Measurements from ENCODE around the gene CSNK2A1.
"Not testable (repeated sequence)": the region's sequence is repeated elsewhere in the genome, so short reads cannot be mapped to it uniquely, and the experiment has no call there.

The CSNK2A1 gene

DNA sequence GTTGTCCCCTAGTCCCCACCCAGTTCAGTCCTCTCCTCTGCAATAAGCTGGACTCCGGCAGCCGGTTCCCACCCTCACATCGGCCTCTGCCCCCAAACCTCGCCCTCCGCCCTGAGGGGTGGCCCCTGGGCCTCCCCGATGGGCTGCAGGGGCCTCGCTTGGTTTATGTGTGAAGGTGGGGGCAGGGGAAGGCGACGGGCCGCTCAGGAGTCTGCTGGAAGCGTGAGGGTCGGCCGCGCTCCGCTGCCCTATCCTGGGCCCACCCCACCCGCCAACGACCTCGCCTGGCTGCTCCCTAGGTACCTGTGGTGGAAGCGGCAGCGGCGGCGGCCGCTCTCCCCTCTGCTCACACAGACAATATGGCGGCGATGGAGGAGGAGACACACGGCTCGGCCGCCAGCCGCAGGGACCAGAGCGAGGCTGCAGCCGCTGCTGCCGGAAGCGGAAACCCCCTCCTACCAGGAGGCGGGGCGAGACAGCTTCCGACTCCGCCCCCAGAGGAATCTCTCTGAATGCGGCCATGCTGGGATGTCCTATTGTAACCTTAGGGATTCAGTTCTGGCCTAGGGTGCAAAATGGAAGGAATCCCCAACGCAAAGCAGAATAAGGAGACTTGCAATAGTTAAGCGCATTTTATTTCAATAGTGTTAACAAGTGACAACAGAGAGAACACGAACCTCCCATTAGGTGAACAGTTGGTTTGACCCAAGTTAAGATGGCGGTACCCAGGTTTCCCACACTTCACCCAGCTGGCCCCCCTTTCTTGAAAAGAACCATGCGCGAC, at the start of gene CSNK2A1:
Gene CSNK2A1, minus strand, starts transcription at position 422 of the 784 bp plus-strand sequence. CDS start 35,239 bp downstream, outside the sequence.
- peak; percentile 95 for DNase-seq

DNA sequence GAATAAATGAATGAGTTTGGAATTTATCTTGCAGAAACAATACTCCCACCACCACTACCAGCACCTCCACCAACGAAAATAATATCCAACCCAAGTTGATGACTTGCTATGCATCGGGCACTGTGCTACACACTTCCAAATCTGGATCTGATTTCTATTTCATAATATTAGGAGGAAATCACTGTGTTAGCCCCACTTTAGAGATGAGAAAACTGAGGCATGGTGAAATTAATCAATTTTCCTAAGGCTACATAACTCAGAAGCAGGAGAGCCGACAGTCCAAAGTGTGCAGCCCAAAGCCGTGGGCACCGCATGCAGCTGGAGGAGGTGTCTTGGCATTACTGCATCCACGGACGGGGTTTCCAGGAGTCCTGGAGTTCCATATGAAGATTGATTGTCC, 48.9 kb upstream of the CSNK2A1 start:
- DNase-seq: no peak

DNA sequence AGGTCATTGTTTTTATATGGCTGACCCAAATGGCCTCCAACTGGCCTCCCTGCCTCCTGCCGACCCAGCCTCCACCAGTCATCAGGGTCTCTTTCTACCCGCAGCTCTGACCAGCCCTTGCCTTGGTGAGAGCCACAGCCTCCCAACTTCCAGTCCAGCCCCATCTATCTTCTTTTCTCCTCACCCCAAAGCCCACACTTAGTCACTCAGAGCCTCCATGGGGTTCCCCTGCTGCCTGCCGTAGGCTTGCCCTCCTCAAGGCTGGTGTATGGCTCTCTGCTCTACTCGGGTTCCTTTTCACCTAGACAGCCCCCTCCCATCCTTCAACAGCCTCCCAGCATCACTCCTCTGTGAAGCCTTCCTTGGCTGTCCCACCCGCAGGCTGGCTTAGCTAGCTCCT, 48.4 kb upstream of the CSNK2A1 start:
- DNase-seq: no peak

DNA sequence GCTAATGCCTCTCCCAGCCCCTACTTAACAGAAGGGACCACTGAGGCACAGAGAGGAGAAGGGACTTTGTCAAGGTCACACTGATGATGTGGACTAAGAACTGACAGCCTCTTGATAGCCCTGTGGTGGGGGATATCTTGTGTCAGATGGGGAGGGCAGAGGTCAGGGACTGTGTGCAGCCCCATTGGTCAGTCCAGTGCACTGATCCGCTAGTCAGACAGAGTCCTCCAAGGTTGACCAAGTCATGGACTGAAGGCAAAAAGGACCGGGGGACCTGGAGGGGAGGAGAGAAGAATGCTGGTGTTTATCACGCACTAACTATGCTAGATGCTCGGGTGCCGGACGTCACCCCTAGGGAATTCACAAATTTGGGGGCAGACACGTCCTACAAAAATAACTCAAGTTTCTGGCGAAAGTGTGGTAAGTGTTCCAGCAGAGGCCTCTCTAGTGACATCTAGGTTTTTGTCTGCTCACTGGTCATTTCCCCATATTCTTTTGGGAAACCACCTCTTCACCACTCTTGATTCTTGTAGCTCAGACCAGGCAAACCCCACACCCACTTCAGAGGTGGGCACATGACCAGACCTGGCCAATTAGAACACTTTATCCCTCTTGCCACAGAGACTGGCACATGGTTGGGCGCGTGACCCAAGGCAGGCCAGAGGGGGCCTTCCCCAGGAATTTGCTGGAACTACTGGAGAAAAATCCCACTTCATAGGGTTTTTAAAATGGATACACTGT, 45.5 kb upstream of the CSNK2A1 start:
- DNase-seq: no peak

DNA sequence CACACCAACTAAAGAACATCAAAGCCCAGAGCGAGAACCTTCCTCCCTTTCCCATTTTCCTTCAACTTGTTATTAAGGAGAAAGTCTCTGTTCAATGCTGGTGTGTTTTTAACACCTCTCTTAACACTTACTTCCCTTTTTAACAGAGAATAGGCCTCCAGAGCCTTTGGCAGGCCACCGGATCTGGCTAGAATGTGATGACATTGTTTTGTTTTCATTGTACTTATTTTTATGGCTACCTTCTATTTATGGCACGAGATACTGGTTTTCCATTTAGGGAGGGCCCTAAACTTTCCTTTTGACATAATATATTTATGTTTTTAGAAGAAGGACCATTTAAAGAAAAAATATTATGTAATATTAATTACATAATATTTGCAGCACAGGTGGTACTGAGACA, 44.9 kb upstream of the CSNK2A1 start:
- no peak for DNase-seq

DNA sequence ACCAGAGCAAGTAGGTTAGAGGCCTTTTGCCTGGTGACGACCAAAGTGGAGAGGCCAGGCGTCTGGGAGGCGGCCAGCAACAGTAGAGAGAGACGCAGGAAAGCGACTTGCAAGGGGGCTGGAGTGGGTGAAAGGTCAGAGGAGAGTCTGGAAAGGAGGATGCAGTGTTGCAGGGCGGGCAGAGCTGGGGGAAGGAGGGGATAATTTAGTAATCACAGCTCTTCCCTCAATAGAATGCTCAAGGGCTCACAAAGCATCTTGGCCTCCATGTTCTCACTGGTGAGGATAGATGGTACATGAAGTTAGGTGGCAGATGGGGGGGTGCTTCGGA, 41.3 kb upstream of the CSNK2A1 start:
- DNase-seq: no peak

DNA sequence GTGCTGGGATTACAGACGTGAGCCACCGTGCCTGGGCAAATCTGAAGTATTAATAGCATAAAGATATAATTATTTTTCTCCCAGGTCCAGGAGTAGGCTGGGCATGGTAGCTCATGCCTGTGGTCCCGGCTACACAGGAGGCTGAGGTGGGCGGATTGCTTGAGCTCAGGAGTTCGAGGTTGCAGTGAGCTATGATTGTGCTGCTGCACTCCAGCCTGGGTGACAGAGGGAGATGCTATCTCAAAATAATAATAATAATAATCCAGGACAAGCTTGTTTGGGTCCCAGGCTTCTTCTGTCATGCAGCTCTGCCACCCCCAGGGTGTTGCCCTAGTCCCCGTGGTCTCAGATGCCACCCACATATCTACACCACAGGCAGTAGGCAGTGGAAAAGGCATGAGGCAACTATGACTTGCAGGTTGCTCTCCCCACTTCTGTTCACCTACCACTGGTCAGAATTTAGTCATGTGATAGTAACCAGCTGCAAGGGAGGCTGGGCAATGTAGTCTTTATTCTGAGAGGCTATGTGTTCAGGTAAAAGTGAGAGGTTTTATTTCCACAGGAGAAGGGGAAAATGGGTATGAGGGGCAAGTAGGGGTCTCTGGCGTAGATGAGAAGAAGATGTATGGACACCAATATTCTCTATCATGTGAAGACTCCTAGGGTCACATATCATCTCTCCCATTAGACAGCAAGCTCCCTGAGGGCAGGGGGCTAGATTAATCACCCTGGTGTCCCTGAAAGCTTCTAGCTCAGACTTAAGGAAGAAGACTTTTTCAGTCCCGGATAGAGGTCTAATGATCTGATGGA, 40.8 kb upstream of the CSNK2A1 start:
- DNase-seq: peak; percentile 47

DNA sequence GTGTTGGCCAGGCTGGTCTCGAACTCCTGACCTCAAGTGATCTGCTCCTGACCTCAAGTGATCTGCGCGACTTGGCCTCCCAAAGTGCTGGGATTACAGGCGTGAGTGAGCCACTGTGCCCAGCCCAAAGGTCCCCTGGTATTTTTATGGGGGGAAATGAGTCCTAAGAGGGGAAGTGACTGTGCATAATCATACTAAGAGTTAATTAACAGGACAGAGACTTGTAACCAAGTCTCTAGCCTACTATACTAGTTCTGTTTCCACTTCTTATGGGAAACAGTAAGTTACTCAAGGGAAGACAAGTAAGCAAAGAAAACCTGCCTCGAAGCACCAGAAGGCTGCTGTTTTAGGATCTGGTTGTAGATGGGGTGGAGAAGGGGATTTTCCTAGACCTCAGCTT, 38.6 kb upstream of the CSNK2A1 start:
- no peak for DNase-seq

DNA sequence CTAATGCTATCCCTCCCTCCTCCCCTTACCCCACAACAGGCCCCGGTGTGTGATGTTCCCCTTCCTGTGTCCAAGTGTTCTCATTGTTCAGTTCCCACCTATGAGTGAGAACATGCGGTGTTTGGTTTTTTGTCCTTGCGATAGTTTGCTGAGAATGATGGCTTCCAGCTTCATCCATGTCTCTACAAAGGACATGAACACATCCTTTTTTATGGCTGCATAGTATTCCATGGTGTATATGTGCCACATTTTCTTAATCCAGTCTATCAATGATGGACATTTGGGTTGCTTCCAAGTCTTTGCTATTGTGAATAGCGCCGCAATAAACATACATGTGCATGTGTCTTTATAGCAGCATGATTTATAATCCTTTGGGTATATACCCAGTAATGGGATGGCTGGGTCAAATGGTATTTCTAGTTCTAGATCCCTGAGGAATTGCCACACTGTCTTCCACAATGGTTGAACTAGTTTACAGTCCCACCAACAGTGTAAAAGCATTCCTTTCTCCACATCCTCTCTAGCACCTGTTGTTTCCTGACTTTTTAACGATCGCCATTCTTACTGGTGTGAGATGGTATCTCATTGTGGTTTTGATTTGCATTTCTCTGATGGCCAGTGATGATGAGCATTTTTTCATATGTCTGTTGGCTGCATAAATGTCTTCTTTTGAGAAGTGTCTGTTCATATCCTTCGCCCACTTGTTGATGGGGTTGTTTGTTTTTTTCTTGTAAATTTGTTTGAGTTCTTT, 35.5 kb upstream of the CSNK2A1 start:
- DNase-seq: not testable (repeated sequence)

DNA sequence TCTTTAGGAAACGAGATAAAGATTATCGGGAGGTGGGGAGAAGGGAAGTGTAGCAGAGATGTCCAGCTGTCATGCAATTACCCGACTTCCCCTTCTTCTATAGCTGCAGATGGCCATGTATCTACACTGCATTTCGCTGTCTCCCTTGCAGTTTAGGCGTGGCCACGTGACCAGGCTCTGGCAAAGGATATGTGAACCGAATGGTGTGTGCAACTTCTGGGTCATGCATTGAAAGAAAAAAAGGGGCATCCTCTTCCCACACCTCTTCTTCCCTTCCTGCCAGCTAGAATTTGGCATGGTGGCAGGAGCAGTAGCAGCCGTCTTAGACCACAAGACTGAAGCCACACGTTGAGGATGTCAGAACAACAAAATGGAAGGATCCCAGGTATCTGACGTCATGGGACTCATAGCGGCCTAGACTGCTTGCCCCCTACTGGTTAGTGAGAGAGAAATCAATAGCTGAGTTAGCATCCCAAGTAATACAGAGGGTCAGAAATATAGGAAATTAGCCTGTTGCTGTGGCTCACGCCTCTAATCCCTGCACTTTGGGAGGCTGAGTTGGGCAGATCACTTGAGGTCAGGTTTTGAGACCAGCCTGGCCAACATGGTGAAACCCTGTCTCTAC, 33.7 kb upstream of the CSNK2A1 start:
- DNase-seq: no peak

DNA sequence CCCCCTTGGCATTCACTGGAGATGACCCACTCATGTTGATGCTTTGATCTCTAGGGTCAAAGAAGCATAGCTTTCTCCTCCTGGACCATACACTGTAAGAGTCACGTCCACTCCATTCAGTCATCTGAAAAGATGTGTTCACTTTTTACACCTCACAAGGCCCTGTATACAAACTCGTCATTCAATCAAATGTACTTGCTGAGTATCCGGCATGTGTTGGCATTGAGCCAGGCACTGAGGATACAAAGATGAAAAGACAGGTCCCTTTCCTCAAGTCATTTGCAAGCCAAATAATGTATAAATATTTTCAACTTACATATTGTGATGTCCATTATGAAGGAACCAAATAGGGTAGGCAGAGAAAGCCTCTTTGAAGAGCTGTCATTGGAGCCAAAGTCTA, 32.6 kb upstream of the CSNK2A1 start:
- DNase-seq: no peak

DNA sequence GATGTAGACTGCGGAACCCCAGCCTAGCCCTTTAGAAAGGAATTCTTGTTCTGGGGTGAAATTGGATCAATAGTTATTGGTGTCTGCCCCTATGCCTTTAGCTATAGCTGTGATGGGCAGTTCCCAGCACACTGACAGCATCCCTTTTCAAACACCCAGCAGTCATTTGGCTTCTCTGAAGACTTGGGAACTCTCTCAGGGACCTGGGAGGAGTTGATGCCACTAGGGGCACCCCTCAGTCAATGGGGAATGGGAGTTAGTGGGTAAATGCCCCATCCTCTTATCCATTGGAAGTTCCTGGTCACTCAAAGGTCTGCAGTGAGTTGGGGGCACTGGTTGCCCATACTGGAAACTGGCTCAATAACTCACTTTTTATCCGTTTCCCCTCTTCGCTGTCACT, 31.6 kb upstream of the CSNK2A1 start:
- DNase-seq: no peak

DNA sequence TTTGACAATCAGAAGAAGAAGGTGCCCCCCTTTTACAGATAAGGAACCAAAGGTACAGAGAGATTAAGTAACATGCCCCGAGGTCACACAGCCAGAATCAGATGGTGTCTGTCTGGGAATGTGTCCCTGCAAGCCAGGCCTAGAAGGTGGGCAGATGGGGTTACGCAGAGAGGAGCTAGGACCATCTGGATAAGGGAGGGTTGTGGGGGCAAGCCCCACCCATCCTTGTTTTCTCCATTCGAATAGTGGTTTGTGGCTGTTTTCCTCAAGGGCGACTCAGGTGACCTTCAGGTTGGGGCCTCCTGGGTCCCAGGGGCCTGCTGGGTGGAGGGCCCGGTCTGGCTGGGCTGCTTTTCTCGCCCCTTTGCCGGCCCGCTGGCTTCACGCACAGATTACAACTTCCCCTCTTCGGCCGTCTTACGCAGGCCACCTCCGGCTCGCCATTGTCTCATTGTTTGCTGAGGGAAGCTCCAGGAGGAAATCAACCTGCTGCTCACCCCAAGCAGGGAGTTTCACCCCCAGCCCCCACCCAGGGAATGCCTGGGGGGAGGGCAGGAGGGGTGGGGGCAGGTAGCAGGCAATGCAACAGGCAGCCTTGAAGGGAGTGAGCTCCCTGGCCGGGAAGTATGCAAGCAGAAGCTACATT, 30.8 kb upstream of the CSNK2A1 start:
- DNase-seq: no peak

DNA sequence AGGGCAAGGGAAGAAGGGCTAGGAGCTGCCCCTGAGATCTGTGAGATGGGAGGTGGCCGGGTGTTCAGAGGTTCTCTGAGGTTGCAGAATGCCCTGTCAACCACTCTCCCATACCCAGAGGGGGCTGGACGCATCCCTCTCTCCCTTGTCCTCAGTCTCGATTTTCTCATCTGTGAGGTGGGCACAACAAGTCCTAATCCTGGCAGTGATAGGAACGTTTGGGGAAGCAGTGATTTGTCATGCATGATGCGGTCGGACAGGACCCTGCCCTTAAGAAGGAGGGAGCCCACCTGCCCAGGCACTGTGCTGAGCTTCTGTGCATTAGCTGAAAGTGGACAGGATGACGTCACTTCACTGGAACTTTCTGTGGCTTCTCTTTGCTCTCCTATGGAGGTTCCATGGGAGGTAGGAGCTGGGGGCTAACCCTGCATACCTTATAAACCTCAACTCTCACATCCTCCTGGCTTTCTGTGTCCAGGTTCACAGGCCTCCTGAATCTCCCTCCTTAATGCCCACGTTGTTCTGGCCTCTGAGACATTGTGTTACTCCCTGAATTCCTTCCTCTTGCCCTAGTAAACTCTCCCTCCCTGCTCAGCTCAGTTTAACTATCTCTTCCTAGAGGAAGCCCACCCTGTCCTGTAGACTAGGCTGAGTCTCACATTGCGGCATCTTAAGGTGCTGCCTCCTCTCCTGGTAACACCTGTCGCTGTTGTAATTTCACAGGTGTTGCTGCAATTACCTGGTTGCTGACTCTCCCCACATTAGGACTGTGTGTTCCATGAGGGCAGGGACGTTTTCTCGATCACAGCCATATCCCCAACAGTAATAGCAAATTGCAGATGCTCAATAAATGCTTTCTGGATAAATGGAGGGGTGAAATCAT, 30.1 kb upstream of the CSNK2A1 start:
- DNase-seq: no peak

DNA sequence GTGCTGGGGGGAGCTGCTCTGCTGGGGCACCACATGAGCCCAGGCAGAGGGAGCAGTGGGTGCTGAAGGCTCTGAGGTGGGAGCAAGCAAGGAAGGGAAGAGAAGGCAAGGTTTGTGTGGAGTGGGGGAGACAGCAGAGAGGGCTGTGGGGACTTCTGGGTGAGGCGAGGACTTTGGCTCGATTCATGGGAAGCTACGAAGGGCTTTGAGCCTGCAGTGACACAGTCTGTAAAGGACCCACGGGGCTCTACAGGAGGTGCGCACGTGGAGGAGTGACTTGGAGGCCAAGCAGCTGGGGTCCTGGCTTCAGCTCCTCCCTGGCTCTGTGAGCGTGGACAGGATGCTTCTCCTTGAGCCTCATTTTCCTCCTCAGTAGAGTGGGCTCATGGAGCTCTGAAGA, 29.1 kb upstream of the CSNK2A1 start:
- no peak for DNase-seq

DNA sequence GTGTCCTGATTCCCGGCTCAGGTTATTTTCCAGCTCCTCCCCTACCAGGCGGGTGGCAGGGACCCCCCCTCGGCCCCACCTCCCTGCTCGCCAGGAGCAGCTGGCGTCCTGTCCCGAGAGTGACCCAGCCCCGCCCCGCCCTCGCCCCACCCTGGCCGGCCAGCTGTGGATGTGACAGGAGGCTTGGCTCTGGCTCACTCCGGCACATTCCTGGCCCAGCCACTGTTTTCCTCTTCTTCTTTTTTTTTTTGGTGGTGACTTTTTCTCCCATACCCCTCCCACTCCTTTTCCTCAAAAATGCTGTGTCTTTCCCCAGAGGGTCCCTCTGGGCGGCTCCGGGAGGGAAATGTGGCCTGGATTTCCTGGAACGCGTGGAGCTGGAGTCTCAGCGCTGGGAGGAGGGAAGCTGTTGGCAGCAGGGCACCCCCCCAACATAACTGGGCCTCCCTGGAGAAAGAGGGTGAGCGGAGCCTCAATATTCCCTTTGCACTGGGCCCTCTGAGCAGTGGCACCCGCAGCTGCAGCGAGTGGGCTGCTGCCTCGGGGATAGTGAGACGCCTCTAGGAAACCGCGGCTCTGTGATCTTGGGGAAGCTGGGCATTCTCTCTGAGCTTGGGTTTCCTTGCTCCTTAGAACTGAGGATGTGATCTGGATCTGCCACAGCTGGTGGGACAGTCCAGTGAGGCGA, 28.3 kb upstream of the CSNK2A1 start:
- no peak for DNase-seq

DNA sequence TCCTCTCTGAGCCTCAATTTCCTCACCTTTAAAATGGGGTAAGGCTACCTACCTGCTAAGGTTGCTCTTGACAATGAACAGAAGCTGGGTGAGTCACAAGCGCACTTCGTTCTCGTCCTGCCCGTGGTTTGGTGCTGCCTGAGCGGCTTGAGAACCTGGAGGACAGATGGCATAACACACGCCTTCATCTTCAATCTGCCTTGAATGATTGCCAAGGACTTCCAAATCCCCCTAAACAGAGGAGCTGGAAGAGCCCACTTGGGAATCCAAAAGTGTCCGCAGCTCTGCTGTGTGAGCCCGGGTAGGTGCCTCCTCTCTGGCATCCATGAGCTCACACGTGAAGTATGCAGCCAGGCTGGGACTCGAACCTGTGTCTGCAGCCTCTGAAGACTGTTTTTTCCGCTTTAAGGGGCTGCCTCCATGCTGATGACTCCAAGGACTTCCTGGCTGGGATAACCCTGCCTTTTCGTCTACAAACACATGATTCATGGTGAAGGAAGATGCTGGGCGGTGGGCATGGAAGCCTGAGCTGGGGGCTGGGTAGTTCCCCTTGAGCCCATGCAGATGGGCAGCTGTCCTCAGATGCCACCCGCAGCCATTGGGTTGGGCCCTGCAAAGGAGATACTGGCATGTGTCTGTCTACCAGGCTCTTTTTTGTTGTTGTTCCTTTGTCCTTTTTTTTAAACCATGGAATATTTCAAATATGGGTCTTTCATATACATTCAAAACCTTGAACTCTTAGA, 25.3 kb upstream of the CSNK2A1 start:
- no peak for DNase-seq

DNA sequence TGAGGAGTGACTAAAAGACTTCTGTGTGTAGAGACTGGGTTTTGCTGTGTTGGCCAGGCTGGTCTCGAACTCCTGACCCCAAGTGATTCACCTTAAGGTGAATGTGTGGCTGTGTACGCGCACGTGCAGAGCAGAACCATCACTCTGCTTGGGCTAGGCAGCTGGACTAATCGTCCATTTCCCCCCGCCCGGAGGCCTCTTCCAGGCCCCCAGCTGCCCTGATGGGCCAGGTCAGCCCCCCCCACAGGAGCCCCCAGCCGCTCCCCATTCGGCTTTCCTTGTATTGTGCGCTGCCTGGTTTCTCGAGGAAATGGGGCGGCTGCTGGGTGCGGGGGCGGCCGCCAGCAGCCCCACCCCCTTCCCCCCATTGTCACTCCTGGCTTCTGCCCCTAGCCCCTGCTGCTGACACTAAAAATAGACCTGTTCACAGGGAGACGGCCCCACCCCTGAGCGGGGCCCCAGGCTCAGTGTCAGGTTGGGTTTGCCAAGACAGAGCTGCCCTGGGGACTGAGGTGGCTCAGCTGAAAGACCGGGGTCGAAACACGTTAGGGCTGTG, 24.6 kb upstream of the CSNK2A1 start:
- peak; percentile 16 for DNase-seq

DNA sequence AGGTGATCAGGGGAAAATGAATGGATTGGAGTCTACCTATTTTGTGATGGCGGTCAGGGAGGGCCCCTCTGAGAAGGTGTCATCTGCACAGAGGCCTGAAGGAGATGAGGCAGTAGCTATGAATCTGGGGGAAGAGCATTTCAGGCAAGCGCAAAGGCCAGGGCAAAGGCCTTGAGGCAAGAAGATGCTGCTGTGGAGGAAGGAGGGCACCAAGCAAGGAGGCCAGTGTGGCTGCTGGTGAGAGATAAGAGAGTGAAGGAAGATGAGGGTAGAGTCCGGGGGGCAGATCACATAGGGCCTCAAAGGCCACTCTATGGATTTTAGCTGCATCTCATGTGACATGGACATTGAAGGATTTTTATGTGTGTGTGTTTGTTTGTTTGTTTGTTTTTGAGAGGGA, 20.6 kb upstream of the CSNK2A1 start:
- DNase-seq: no peak
